ENCODE results near the gene DLX6.

The DLX6 gene

GRCh38 chr7:97011104-97011503, 5.8 kb downstream of the DLX6 start:
- DNase-seq (ENCODE audit: low read depth): no peak

GRCh38 chr7:97011536-97012364, 6.4 kb downstream of the DLX6 start:
- no peak for DNase-seq (ENCODE audit: low read depth)

DNA sequence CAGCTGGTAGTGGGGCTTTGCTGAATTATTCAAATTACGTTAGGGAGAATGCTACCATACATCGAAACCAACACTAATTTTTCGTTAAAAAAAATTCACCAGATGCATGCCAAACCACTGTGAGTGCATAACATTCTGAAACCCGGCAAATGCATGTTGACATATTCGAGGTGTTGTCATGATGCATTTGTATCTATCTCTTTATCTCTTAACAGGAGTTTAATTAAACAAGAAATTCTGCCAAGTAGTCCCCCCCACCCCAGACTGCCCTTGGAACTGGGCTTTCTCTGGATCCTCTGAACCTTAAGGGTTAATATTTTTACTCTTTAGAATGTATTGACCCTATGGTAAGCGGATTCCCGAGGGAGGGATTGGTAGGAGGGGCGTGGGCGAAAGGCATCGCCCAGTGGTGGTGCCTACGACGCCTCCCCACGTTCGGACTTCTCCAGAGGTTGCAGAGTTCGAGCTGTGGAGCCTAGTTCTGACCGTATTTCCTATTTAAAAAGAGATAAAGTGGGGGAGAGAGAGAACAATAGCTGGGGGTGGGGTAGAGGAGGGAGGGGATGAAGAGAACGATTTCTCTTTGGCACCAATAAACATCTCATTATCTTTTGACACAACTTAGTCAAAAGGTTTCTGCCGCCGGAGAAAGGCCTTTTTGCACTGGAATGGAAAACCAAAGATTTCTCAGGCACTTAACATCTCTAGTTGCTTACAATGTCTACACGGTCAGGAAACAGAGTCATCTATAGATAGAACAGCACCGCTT, 7.2 kb downstream of the DLX6 start:
- no peak for DNase-seq (ENCODE audit: low read depth)

DNA sequence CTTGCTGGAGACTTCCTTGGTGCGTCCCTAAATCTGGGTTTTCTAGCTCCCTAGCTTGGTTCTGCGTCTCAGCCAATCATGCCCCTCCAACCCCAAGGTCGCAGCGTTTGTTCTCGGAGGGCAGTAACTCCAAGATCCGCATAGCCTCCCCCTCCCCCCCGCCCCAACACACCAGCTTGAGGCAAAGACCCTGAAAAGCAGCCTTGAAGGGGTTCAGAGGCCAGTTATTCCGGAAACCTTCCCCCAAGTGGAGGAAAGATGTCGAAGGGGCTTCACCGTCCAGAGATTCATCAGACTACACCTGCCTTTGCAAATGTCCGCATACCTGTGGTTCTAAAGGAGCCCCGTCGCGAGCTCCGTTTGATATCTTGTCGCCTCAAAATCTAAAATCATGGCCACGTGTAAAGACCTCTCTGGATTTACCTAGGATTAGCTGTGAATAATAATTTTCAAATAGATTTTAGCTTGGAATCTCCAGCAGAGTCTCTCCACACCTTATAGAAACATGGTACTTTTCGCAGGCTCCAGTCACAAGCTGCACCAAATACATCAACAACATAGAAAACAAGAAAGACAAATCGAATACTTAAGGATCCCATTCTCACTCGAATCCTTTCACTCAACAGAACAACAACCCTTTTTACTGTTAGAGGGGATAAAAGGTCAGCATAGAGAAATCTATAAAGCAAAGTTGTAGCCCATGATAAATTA, 7.9 kb downstream of the DLX6 start:
- DNase-seq (ENCODE audit: low read depth): no peak

GRCh38 chr7:97013845-97014134, 8.4 kb downstream of the DLX6 start:
- DNase-seq (ENCODE audit: low read depth): no peak

DNA sequence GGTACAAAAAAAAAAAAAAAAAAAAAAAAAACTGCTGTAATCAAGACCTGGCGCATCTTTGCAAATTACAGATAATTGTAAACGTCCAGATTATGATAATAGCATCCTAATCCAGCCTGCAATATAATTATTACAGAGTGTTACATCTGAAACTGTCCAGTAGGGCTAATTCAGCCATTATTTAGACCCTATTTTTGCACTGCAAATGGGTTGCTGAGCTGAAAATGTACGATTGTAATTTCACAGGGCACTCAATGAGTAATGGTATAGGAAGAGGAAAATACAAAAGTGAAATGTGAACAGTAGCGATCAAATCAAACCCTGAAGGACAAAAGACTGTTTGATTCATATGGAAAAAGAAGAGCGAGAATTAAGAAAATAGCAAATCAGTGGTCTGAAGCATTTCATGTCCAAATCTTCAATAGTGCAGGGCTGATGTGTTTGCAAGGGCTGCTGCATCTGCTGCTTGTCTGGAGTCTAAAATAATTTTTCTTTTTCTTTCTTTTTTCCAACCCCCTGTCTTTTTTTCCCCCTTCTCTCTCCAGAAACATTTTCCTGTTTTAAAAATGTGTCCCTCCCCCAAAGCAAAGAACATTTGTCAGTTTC, 8.9 kb downstream of the DLX6 start:
- no peak for DNase-seq (ENCODE audit: low read depth)

GRCh38 chr7:97015279-97015678, 9.9 kb downstream of the DLX6 start:
- no peak for DNase-seq (ENCODE audit: low read depth)

GRCh38 chr7:97015756-97016380, 10.5 kb downstream of the DLX6 start:
- no peak for DNase-seq (ENCODE audit: low read depth)

DNA sequence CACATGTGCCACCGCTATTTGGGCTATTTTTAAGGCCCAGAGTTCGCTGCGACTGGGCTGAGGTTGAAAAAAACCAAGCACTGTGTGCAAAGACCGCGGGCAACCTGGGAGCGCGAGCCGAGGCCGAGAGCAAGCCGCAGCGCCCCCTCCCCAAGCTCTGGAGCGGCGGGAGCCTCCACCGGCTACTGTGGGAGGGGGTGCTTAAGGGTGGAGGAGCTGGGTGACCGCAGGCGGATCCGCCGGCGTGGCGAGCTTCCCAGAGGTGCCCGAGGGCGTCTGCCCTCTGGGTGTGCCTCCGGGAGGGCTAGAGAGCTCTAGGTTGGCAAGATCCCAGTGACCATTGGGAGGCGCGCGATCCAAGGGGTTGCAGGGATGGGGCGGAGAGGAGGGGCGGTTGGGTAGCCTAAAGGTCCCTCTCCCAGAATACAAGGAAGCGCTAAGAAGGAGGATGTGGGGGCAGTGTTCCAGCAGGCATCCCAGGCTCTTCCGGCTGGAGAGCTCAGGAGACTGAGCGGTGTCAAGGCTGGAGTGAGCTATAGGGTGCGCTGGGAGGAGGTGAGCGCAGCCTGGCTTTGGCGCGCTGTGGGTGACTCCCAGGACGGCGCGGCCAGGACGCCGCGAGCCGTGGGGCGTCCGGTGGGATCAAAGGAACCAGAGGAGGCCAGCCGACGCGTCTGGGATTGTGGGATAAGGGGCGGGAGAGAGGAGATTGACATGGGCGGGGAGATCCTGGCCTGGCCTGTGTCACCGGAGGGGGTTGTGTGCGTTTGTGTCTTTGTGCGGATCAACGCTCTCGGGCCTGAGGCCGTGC, 11.2 kb downstream of the DLX6 start:
- no peak for DNase-seq (ENCODE audit: low read depth)

GRCh38 chr7:97017192-97018125, 12.1 kb downstream of the DLX6 start:
- DNase-seq (ENCODE audit: low read depth): no peak

GRCh38 chr7:97018126-97018601, 12.8 kb downstream of the DLX6 start:
- DNase-seq (ENCODE audit: low read depth): no peak

GRCh38 chr7:97018791-97019531, 13.6 kb downstream of the DLX6 start:
- DNase-seq (ENCODE audit: low read depth): no peak

GRCh38 chr7:97019710-97020225, 14.4 kb downstream of the DLX6 start:
- DNase-seq (ENCODE audit: low read depth): no peak

- no peak for DNase-seq (ENCODE audit: low read depth)
These were observed 15.2 kb downstream of the DLX6 start for GRCh38 chr7:97020601-97020995.

DNA sequence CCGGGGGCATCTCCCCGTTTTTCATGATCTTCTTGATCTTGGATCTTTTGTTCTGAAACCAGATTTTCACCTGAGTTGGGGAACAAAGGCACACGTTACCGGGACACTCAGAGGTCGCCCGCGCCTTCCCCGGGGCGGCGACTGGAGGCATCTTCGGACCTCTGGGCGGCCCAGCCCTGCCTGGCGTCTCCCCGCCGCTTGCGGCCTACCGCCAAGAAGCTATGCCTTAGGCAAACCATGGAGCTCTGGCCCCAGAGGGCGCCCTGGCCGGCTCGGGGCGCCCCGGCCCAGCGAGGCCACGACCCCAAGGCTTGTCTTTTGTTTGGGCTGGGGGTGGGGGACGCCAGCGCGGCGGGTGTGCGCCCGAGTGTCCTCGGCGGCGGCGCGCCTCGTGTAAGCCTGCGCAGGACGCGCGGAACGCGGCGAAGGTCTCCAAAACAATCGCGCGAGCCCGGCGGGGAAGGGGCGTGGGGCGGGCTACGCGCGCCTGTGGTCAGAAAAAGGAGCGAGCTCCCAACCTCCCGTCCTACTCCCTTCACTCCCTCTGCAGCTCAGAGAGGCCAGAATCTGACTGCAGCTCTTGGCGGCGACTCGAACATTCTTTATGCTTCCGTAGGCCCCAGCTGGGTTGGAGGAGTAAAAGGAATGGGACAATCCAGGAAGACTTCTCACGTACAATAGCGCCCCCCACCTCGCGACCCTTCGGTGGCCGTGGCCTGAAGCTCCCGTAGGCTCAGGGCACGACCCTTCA, 15.8 kb downstream of the DLX6 start:
- DNase-seq (ENCODE audit: low read depth): no peak

- no peak for DNase-seq (ENCODE audit: low read depth)
These were observed 16.6 kb downstream of the DLX6 start for GRCh38 chr7:97021747-97022490.

- no peak for DNase-seq (ENCODE audit: low read depth)
These were observed 17.3 kb downstream of the DLX6 start for GRCh38 chr7:97022491-97023306.

Data from stimulated activated CD8-positive, alpha-beta memory T cell treated with anti-CD3 and anti-CD28 coated beads, Interleukin-15, amount 100 ng/mL, for 24 hours (primary cell).